Endothelial cell of umbilical vein (primary cell): Measurements from ENCODE around the gene RBM3. TPM values are rescaled to one million over a fixed set of nuclear protein-coding genes. Genes with fewer than 3 reads are reported as not detected.

Experiments
- BruUV-seq: library from RNA; stranded (reverse); fragments of 400-500 nt; replicated peaks from 2 replicates; lab custom pipeline; 2021; lab: Mats Ljungman, UMichigan
- CTCF ChIA-PET: fragments of 300-600, 350-600 bp; sonication (Branson Sonifier 250); formaldehyde crosslinking; loops from one replicate; lab custom pipeline; 2021; ENCODE audit warnings: antibody characterized with exemption, inconsistent platforms; lab: Charles Lee
- POLR2A ChIA-PET: fragments of 300-600, 350-600 bp; sonication (Branson Sonifier 250); formaldehyde crosslinking; loops from one replicate; lab custom pipeline; 2021; ENCODE audit warnings: antibody characterized with exemption, inconsistent platforms; lab: Charles Lee
- DNase-seq: peaks from one replicate; pipeline ENCODE4 v3.0.0-alpha.2; 2011; ENCODE audit warnings: low read depth, low spot score
- FAIRE-seq: peaks from 2 replicates; lab custom pipeline; 2011; peaks lifted over from hg19 to GRCh38; lab: Jason Lieb, UNC
- H2AFZ ChIP-seq: 2 replicates; pipeline ENCODE4 v1.6.0; 2012; ENCODE audit warnings: low read depth, low read length, control low read depth, inconsistent platforms
- H3K27ac ChIP-seq: 2 replicates; pipeline ENCODE4 v1.5.1; 2011; ENCODE audit warnings: low read depth, mild to moderate bottlenecking, control low read depth, low read length, moderate library complexity; ENCODE audit not compliant: insufficient read depth
- H3K27me3 ChIP-seq, 2 experiments: 2 replicates each; pipeline versions ENCODE4 v1.6.0 to v1.6.1; 2011; ENCODE audit warnings: low read length in 2 of 2, mixed read lengths in 1 of 2; ENCODE audit not compliant: control insufficient read depth in 2 of 2, insufficient read depth in 2 of 2
- H3K36me3 ChIP-seq, 2 experiments: 2 replicates in 1 of 2; 3 replicates in 1 of 2; pipeline ENCODE4 v1.5.1; 2011; ENCODE audit warnings: low read length in 2 of 2, mild to moderate bottlenecking in 1 of 2, moderate library complexity in 1 of 2; ENCODE audit not compliant: control insufficient read depth in 2 of 2, insufficient read depth in 2 of 2; ENCODE audit errors: extremely low read depth in 1 of 2
- H3K4me1 ChIP-seq: 3 replicates; pipeline ENCODE4 v1.5.1; 2011; ENCODE audit warnings: mild to moderate bottlenecking, low read length; ENCODE audit not compliant: control insufficient read depth, insufficient read depth; ENCODE audit errors: extremely low read depth
- H3K4me2 ChIP-seq: 2 replicates; pipeline ENCODE4 v1.6.1; 2011; ENCODE audit warnings: low read length, control low read depth, mixed read lengths; ENCODE audit not compliant: insufficient read depth
- H3K4me3 ChIP-seq, 3 experiments: fragments of 200-600 bp in 1 of 3; sonication (generic), shearing (Covaris generic) in 1 of 3; replicated peaks in 1 of 3; 2 replicates each; pipeline ENCODE4 v1.5.1; 2011 to 2016; ENCODE audit warnings: control low read depth in 3 of 3, low read length in 3 of 3, mild to moderate bottlenecking in 2 of 3, inconsistent platforms in 1 of 3, low read depth in 1 of 3, moderate library complexity in 1 of 3; ENCODE audit not compliant: insufficient read depth in 1 of 3
- H3K79me2 ChIP-seq: 2 replicates; pipeline ENCODE4 v1.6.0; 2012; ENCODE audit warnings: low read length, inconsistent platforms; ENCODE audit not compliant: control insufficient read depth, insufficient read depth
- H3K9ac ChIP-seq: replicated peaks from 2 replicates; pipeline ENCODE3; 2011; ENCODE audit warnings: low read length, control low read depth; ENCODE audit not compliant: insufficient read depth; ENCODE audit errors: extremely low read depth
- H3K9me1 ChIP-seq: replicated peaks from 3 replicates; pipeline ENCODE4 v1.6.0; 2011; ENCODE audit warnings: mild to moderate bottlenecking, low read length; ENCODE audit not compliant: control insufficient read depth, insufficient read depth; ENCODE audit errors: extremely low read depth
- H3K9me3 ChIP-seq: replicated peaks from 2 replicates; pipeline ENCODE4 v1.5.1; 2012; ENCODE audit warnings: low read length, inconsistent platforms; ENCODE audit not compliant: control insufficient read depth, insufficient read depth
- H4K20me1 ChIP-seq: replicated peaks from 2 replicates; pipeline ENCODE3; 2011; ENCODE audit warnings: mild to moderate bottlenecking, low read length; ENCODE audit not compliant: control insufficient read depth, insufficient read depth; ENCODE audit errors: extremely low read depth
- CTCF ChIP-seq, 2 donors: IDR thresholded peaks; 1 replicate in 1 of 2; 2 replicates in 1 of 2; pipeline ENCODE4 v1.5.1; 2011; ENCODE audit warnings: low read length in 2 of 2, mild to moderate bottlenecking in 2 of 2, moderate library complexity in 2 of 2, control low read depth in 1 of 2, inconsistent platforms in 1 of 2, low read depth in 1 of 2; ENCODE audit not compliant: insufficient read depth in 1 of 2; ENCODE audit errors: extremely low read depth in 1 of 2
- EZH2 ChIP-seq: IDR thresholded peaks from 2 replicates; pipeline ENCODE4 v1.6.1; 2012; ENCODE audit warnings: borderline replicate concordance, low read depth, mild to moderate bottlenecking, moderate library complexity, low read length, inconsistent platforms; ENCODE audit not compliant: severe bottlenecking
- FOS ChIP-seq: IDR thresholded peaks from 2 replicates; pipeline ENCODE4 v1.6.1; 2011; ENCODE audit warnings: mild to moderate bottlenecking, low read length, moderate library complexity, borderline replicate concordance; ENCODE audit not compliant: insufficient read depth
- GATA2 ChIP-seq: IDR thresholded peaks from 2 replicates; pipeline ENCODE4 v1.7.0; 2011; ENCODE audit warnings: low read depth, mild to moderate bottlenecking, moderate library complexity, mixed read lengths, low read length; ENCODE audit not compliant: insufficient read length, insufficient read depth
- JUN ChIP-seq: IDR thresholded peaks from 2 replicates; pipeline ENCODE4 v1.6.1; 2011; ENCODE audit warnings: borderline replicate concordance, low read depth; ENCODE audit not compliant: insufficient read length, insufficient read depth
- MAX ChIP-seq: IDR thresholded peaks from 2 replicates; pipeline ENCODE4 v1.6.1; 2011; ENCODE audit not compliant: insufficient read depth, insufficient read length
- MYC ChIP-seq: IDR thresholded peaks from one replicate; pipeline ENCODE4 v1.6.1; 2011; ENCODE audit warnings: mild to moderate bottlenecking, low read depth, low read length
- POLR2A ChIP-seq: IDR thresholded peaks from 2 replicates; pipeline ENCODE4 v1.6.1; 2012; ENCODE audit warnings: low read depth, mild to moderate bottlenecking, control low read depth, low read length
- POLR2AphosphoS5 ChIP-seq: IDR thresholded peaks from 2 replicates; pipeline ENCODE4 v1.6.1; 2012; ENCODE audit warnings: low read depth, mild to moderate bottlenecking, control low read depth, low read length, moderate library complexity; ENCODE audit not compliant: insufficient read depth
- dilution Hi-C: fragments of 300-500 bp; cut with MboI; formaldehyde crosslinking; loops from one replicate; pipeline ENCODE4 v1.15.0; 2019; ENCODE audit warnings: low sequenced_read_pairs; ENCODE audit not compliant: extremely low pct_ligation_motif_present
- intact Hi-C: fragments of 100-400 bp; cut with micrococcal nuclease; formaldehyde crosslinking; loops from one replicate; pipeline ENCODE4 v1.10.0; 2022
- polyA plus RNA-seq, 4 experiments: library from polyadenylated mRNA; depleted of rRNA in 3 of 4; stranded (reverse) in 3 of 4; unstranded in 1 of 4; fragments of >200 nt; gene quantifications; 2 replicates each; pipeline versions ENCODE4 v1.2.1 to v1.2.3, GENCODE V29; 2011 to 2012; ENCODE audit warnings: missing spikeins in 1 of 4
- total RNA-seq: library from RNA; stranded (reverse); gene quantifications from 2 replicates; pipeline ENCODE4 v1.2.3, GENCODE V29; 2021

Gene RBM3
- total and polyA plus RNA-seq, 2 donors (not counting 3 experiments of a cell fraction or from before 2014, with no cell fraction given), result 313 to 477 TPM

GRCh38 chrX:48559636-48560035, 14.6 kb upstream of the RBM3 start:
- POLR2A ChIA-PET, result no interaction called here
- Histone ChIP-seq H3K27me3 (no peaks in the 10 kb centered on the region), H3K36me3 (peaks cover 0 to 7% of the 10 kb centered on the region in 2 experiments), H2AFZ (no peak overlapping the region), H4K20me1 (no peaks in the 10 kb centered on the region), H3K4me1 (peaks cover 2% of the 10 kb centered on the region), H3K4me2 (no peak overlapping the region), H3K9ac (no peak overlapping the region), H3K79me2 (no peaks in the 10 kb centered on the region), H3K9me3 (no peaks in the 10 kb centered on the region), H3K27ac (no peak overlapping the region), H3K9me1 (no peaks in the 10 kb centered on the region), H3K4me3 (no peak overlapping the region)
- intact Hi-C loops, result no loop called here
- FAIRE-seq (no peak), DNase-seq (no peak)
- TF ChIP-seq EZH2 (no peak), POLR2A (no peak), CTCF (IDR thresholded peaks at IDR 0.05; ENCODE audit: extremely low read depth in 1 of 2, insufficient read depth in 1 of 2, low read depth in 1 of 2, low read length in 2 of 2) (no peak), MAX (no peak), JUN (no peak), GATA2 (no peak), FOS (no peak), MYC (no peak), POLR2AphosphoS5 (no peak)
- CTCF ChIA-PET, result no interaction called here
- dilution Hi-C loops, result no loop called here
- no TSS peak for BruUV-seq
